ENCODE results near the gene CKS2.

CKS2 gene

DNA sequence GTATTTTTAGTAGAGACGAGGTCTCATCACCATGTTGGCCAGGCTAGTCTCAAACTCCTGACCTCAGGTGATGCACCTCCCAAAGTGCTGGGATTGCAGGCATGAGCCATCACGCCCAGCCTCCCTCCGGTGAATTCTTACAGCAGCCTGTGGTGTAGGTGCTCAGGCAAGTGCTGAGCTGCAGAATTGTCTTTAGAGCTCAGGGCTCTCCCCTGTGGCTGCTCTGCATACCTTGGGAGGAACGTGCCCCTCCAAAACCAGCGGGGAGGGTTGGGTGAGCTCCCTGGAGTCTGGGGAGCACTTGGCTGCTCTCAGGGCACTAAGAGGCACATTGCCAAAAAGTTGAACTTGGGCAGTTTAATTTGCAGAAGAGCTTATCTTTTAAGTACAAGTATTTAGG, 36.7 kb downstream of the CKS2 start:
- DNase-seq (ENCODE audit: low read depth): no peak
- in situ Hi-C loops (cut with HindIII; ENCODE audit: low sequenced_read_pairs): no loop called here
- TF ChIP-seq, protein P1, sequence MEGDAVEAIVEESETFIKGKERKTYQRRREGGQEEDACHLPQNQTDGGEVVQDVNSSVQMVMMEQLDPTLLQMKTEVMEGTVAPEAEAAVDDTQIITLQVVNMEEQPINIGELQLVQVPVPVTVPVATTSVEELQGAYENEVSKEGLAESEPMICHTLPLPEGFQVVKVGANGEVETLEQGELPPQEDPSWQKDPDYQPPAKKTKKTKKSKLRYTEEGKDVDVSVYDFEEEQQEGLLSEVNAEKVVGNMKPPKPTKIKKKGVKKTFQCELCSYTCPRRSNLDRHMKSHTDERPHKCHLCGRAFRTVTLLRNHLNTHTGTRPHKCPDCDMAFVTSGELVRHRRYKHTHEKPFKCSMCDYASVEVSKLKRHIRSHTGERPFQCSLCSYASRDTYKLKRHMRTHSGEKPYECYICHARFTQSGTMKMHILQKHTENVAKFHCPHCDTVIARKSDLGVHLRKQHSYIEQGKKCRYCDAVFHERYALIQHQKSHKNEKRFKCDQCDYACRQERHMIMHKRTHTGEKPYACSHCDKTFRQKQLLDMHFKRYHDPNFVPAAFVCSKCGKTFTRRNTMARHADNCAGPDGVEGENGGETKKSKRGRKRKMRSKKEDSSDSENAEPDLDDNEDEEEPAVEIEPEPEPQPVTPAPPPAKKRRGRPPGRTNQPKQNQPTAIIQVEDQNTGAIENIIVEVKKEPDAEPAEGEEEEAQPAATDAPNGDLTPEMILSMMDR (IDR thresholded peaks at IDR 0.05; ENCODE audit: low read depth, low read length, missing control alignments): no peak
- H3K4me3 ChIP-seq (ENCODE audit: low read depth, low read length): no peak overlapping the region

DNA sequence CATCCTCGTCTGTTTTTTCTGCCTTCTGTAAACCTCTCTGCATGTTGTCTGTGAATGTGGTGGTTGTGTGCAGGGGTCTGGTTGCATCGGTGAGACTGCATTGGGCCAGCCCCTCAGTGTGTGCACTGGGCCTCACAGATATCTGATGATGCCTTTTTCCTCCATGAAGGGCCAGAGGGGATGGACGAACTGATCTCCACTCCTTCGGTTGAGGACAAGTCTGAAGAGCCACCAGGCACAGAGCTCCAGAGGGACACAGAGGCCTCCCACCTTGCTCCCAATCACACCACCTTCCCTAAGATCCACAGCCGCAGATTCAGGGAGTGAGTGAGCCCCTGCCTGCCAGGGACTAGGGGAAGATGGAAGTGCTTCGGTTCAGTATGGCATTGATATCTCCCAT, 38.6 kb downstream of the CKS2 start:
- TF ChIP-seq, protein P1 (IDR thresholded peaks at IDR 0.05; ENCODE audit: low read depth, low read length, missing control alignments): no peak
- no peak for DNase-seq (ENCODE audit: low read depth)
- no peak overlapping the region for H3K4me3 ChIP-seq (ENCODE audit: low read depth, low read length)
- in situ Hi-C loops (cut with HindIII; ENCODE audit: low sequenced_read_pairs): no loop called here

DNA sequence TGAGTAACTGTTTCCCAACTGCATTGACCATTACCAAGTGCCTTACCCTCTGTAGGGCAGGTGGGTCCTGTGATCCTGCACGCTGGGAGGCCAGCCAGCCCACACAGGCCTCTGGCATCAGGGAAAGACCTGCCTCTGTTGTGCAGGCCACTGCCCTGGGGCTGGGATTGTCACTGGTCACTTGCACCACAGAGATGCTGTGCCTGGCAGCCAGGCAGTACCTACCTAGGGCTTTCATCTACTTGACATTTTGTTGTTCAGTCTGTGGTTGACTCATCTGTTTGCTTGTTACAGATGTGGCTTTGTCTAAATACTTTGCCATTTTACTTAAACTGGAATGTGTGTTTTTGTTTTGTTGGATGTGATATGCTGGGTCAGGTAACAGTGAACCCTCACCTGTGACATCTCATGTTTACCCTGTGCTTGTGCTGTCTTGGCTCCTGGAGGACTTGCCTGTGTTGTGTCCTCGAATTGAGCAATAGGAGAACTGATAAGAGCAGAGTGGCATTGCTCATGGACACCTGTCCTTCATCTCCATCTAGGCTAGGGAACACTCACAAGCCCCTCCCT, 40.1 kb downstream of the CKS2 start:
- no peak overlapping the region for H3K4me3 ChIP-seq (ENCODE audit: low read depth, low read length)
- in situ Hi-C loops (cut with HindIII; ENCODE audit: low sequenced_read_pairs): no loop called here
- no peak for DNase-seq (ENCODE audit: low read depth)
- TF ChIP-seq, protein P1 (IDR thresholded peaks at IDR 0.05; ENCODE audit: low read depth, low read length, missing control alignments): no peak

DNA sequence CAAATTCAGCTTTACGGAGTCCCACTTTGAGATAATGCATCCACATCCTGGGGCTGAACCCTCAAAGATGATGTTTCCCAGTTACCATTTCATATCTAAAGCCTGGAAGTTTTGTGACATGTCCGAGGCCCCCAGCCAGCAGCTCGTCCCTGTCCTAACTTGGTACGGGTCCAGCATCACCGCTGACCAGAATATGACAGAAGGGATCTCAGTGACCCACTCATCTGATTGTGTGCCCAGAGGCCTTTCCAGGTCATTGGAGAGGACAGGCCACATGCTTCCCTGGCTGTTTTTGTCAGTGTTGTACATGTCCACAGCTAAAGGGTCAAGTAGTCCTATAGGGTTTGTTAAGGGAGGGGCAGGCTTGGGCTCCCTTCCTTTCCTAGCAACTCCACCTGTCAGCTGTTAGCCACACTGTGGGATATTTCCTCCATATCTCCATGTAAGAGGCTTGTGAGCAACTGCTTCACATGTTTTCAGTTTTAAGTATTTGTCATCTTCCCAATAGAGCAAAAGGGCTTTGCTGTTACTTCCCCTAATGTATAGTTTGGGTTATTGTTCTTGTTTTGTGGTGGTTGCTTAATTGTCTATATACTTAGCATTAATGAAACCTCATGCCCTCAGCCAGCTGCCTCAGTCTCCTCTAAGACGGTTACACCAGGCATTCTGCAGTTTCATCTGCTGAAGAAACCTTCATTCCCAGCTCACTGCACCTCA, 40.7 kb downstream of the CKS2 start:
- TF ChIP-seq, protein P1 (IDR thresholded peaks at IDR 0.05; ENCODE audit: low read depth, low read length, missing control alignments): no peak
- H3K4me3 ChIP-seq (ENCODE audit: low read depth, low read length): no peak overlapping the region
- DNase-seq (ENCODE audit: low read depth): no peak
- in situ Hi-C loops (cut with HindIII; ENCODE audit: low sequenced_read_pairs): no loop called here

DNA sequence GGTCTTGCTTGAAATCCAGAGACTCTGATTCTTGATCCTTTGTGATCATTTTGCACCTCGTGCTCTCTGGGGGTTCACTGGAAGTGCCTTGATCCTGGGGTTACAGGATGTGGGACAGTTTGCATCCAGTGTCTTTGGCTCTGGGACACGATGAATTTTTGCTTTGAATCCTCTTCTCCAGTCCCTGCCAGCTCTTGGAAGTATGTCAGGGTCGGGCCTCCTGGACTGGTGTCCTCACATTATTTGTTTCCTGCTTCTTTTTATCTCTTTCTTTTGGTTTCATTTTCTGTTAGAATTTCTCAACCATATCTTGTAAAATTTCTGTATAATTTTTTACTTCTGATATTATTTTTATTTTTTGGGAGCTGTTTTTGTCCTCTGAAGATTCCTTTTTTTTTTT, 41.5 kb downstream of the CKS2 start:
- H3K4me3 ChIP-seq (ENCODE audit: low read depth, low read length): no peak overlapping the region

DNA sequence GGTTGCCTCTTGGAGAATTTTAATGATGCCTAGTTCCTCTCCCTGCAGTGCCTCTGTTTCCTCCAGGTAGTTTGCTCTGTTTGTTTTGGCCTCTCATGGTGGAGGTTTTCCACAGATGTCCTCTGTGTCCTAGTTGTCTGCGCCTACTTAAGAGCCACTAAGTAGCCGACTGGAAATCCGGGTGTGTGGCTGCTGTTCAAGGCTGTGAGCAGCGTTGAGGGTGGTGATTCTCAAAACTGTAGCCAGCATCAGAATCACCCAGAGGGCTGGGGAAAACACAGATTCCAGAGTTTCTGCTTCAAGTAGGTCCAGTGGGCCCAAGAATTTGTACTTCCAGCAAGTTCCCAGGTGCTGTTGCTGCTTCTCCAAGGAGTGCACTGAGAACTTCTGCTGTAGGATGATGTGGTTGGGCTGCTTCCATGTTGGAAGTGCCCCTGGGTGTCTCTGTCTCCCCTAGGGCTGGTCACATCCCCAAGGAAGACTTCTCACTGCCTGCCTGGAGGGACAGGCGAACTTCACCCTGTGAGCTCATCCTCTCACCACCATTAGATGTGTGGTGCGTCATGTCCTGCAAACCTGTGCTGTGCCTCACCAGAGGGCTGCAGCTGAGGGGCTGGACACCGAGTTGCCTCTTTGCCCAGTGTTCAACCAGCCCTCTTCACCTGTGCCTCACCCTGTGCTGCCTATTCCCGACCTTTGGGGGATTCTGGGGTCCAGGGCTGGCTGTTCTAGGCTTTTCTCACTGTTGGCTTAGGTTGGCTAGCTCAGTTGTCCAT, 42.1 kb downstream of the CKS2 start:
- H3K4me3 ChIP-seq (ENCODE audit: low read depth, low read length): no peak overlapping the region
- TF ChIP-seq, protein P1 (IDR thresholded peaks at IDR 0.05; ENCODE audit: low read depth, low read length, missing control alignments): no peak
- DNase-seq (ENCODE audit: low read depth): no peak
- in situ Hi-C loops (cut with HindIII; ENCODE audit: low sequenced_read_pairs): no loop called here

More for the DNA sequence above, 41.5 kb downstream of the CKS2 start:
- in situ Hi-C loops (cut with HindIII; ENCODE audit: low sequenced_read_pairs): no loop called here
- no peak for DNase-seq (ENCODE audit: low read depth)
- TF ChIP-seq, protein P1 (IDR thresholded peaks at IDR 0.05; ENCODE audit: low read depth, low read length, missing control alignments): no peak

Measured in astrocyte of the cerebellum (primary cell).